ENCODE results near the gene PXMP2.

- no peak for TF ChIP-seq CTCF (IDR thresholded peaks at IDR 0.05)
- TF ChIP-seq ZFX (IDR thresholded peaks at IDR 0.05; ENCODE audit: borderline replicate concordance): no peak
These were observed 32.0 kb downstream of the PXMP2 start for GRCh38 chr12:132719141-132719953.
